ENCODE results near the gene XPO4.
"Not testable (repeated sequence)": the region's sequence is repeated elsewhere in the genome, so short reads cannot be mapped to it uniquely, and the experiment has no call there.

Gene XPO4

DNA sequence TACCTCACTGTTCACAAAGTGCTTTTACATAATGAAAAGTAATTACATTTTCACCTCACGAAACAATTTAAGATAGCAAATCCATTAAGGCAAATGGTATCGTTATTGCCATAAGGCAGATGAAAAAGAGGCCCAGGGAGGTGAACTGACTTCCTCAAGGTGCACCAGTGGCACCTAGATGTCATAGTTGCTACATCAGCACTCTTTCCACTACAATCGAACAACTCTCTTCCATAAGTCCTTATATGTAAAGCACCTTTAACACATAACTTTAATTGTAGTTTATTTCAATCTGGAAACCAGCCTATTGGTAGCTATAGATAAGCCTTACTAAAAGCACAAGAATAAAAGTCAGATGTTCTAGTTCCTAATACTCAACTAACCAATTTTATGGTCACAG is 35.1 kb downstream of the XPO4 start:
- peaks cover 20% of the 10 kb centered on the region; the same call in 1 of the 2 replicates for H4K20me1 ChIP-seq (ENCODE audit: low read depth, low read length)

DNA sequence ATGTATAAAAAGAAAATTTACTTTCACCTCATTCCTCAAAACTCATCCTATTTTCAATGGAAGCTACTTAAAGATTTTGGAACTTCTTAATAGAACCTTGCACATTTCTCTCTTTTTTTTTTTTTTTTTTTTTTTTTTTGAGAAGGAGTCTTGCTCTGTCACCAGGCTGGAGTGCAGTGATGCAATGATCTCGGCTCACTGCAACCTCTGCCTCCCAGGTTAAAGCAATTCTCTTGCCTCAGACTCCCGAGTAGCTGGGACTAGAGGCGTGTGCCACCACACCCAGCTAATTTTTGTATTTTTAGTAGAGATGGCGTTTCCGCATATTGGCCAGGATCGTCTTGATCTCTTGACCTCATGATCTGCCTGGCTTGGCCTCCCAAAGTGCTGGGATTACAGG is 40.9 kb downstream of the XPO4 start:
- H3K27me3 ChIP-seq (ENCODE audit: low read length); H2AFZ ChIP-seq (ENCODE audit: low read depth, low read length, severe bottlenecking); H3F3A ChIP-seq (ENCODE audit: insufficient read depth); H3K4me3 ChIP-seq (ENCODE audit: insufficient read depth, low read length, poor library complexity, severe bottlenecking); H3K27ac ChIP-seq (ENCODE audit: low read depth, low read length); H3K4me2 ChIP-seq (ENCODE audit: low read depth, low read length, poor library complexity, severe bottlenecking); H3K9me3 ChIP-seq (ENCODE audit: insufficient read depth, low read length); H3K9me2 ChIP-seq (replicated peaks; ENCODE audit: insufficient read depth, low read length); H4K20me1 ChIP-seq (ENCODE audit: low read depth, low read length); H3K9ac ChIP-seq (ENCODE audit: low read length): not testable (repeated sequence)
- H3K36me3 ChIP-seq (ENCODE audit: low read length): peaks cover 14% of the 10 kb centered on the region; the same call in 1 of the 2 replicates
- H3K79me2 ChIP-seq (ENCODE audit: insufficient read depth, low read length): peaks cover 33% of the 10 kb centered on the region

More for the DNA sequence above, 35.1 kb downstream of the XPO4 start:
- Histone ChIP-seq H3K79me2 (ENCODE audit: insufficient read depth, low read length) (peaks cover 85% of the 10 kb centered on the region), H3K27ac (ENCODE audit: low read depth, low read length) (no peak overlapping the region), H3K9ac (ENCODE audit: low read length) (no peak overlapping the region), H3K27me3 (ENCODE audit: low read length) (no peaks in the 10 kb centered on the region), H3K9me2 (replicated peaks; ENCODE audit: insufficient read depth, low read length) (no peaks in the 10 kb centered on the region), H3K9me3 (ENCODE audit: insufficient read depth, low read length) (no peaks in the 10 kb centered on the region), H3K4me2 (ENCODE audit: low read depth, low read length, poor library complexity, severe bottlenecking) (no peak overlapping the region), H3K36me3 (ENCODE audit: low read length) (peaks cover 10% of the 10 kb centered on the region; the same call in 1 of the 2 replicates), H2AFZ (ENCODE audit: low read depth, low read length, severe bottlenecking) (no peak overlapping the region), H3K4me3 (ENCODE audit: insufficient read depth, low read length, poor library complexity, severe bottlenecking) (no peak overlapping the region), H3F3A (ENCODE audit: insufficient read depth) (peaks cover 3% of the 10 kb centered on the region; the same call in 1 of the 2 replicates)
- TF ChIP-seq, protein P1, sequence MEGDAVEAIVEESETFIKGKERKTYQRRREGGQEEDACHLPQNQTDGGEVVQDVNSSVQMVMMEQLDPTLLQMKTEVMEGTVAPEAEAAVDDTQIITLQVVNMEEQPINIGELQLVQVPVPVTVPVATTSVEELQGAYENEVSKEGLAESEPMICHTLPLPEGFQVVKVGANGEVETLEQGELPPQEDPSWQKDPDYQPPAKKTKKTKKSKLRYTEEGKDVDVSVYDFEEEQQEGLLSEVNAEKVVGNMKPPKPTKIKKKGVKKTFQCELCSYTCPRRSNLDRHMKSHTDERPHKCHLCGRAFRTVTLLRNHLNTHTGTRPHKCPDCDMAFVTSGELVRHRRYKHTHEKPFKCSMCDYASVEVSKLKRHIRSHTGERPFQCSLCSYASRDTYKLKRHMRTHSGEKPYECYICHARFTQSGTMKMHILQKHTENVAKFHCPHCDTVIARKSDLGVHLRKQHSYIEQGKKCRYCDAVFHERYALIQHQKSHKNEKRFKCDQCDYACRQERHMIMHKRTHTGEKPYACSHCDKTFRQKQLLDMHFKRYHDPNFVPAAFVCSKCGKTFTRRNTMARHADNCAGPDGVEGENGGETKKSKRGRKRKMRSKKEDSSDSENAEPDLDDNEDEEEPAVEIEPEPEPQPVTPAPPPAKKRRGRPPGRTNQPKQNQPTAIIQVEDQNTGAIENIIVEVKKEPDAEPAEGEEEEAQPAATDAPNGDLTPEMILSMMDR (IDR thresholded peaks at IDR 0.05; ENCODE audit: insufficient read depth, low read length, poor library complexity, severe bottlenecking): no peak
- no peak for TF ChIP-seq EZH2phosphoT487 (conservative IDR thresholded peaks at IDR 0.05; ENCODE audit: low read length)

DNA sequence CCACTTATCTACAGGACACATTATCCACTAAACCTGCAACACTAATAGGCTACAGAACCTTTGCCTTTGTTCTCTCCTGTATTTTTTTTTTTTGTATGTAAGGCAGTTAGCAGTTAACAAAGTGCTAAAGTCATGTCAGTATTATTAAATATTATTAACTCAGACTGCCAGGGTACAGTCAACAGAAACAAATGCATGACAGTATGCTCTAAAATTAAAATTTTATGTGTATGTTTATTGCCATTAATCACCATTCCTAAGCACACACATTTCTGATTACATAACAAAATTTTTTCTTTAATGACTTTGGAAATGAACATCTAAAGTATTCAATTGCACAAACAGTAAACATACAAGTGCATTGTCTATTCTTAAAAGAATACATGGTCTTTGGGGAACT is 41.7 kb downstream of the XPO4 start:
- Histone ChIP-seq H2AFZ (ENCODE audit: low read depth, low read length, severe bottlenecking) (no peak overlapping the region), H3K27me3 (ENCODE audit: low read length) (no peaks in the 10 kb centered on the region), H3K9me2 (replicated peaks; ENCODE audit: insufficient read depth, low read length) (no peaks in the 10 kb centered on the region), H3K27ac (ENCODE audit: low read depth, low read length) (no peak overlapping the region), H4K20me1 (ENCODE audit: low read depth, low read length) (peaks cover 8% of the 10 kb centered on the region; the same call in 1 of the 2 replicates), H3K4me3 (ENCODE audit: insufficient read depth, low read length, poor library complexity, severe bottlenecking) (no peak overlapping the region), H3F3A (ENCODE audit: insufficient read depth) (peaks cover 5% of the 10 kb centered on the region; the same call in 1 of the 2 replicates), H3K9me3 (ENCODE audit: insufficient read depth, low read length) (no peaks in the 10 kb centered on the region), H3K79me2 (ENCODE audit: insufficient read depth, low read length) (peaks cover 27% of the 10 kb centered on the region), H3K9ac (ENCODE audit: low read length) (no peak overlapping the region), H3K36me3 (ENCODE audit: low read length) (peaks cover 14% of the 10 kb centered on the region; the same call in 1 of the 2 replicates), H3K4me2 (ENCODE audit: low read depth, low read length, poor library complexity, severe bottlenecking) (no peak overlapping the region)
- TF ChIP-seq, protein P1 (IDR thresholded peaks at IDR 0.05; ENCODE audit: insufficient read depth, low read length, poor library complexity, severe bottlenecking): no peak
- no peak for TF ChIP-seq EZH2phosphoT487 (conservative IDR thresholded peaks at IDR 0.05; ENCODE audit: low read length)

DNA sequence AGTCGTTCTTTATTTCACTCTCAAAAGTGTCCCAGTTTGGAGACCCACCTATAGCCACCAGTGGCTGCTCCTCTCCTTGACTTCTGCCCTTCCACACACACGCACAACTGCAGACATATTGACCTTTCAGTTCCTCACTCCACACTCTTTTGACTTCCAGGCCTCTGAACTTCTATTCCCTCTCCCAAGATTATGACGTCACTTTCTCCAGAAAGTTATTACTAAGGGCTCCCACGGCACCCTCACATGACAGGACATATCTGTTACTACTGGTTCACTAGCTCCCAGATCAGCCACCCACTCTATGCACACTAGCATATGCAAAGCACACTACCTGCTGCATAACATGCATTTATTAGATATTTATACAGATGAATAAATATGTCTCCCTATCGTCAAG is 45.9 kb downstream of the XPO4 start:
- Histone ChIP-seq H3K9me3 (ENCODE audit: insufficient read depth, low read length) (no peaks in the 10 kb centered on the region), H2AFZ (ENCODE audit: low read depth, low read length, severe bottlenecking) (no peak overlapping the region), H4K20me1 (ENCODE audit: low read depth, low read length) (no peaks in the 10 kb centered on the region), H3K27ac (ENCODE audit: low read depth, low read length) (no peak overlapping the region), H3F3A (ENCODE audit: insufficient read depth) (no peaks in the 10 kb centered on the region), H3K4me2 (ENCODE audit: low read depth, low read length, poor library complexity, severe bottlenecking) (no peak overlapping the region), H3K36me3 (ENCODE audit: low read length) (peaks cover 6% of the 10 kb centered on the region; the same call in 1 of the 2 replicates), H3K27me3 (ENCODE audit: low read length) (no peaks in the 10 kb centered on the region), H3K79me2 (ENCODE audit: insufficient read depth, low read length) (peaks cover 11% of the 10 kb centered on the region; the same call in 1 of the 2 replicates), H3K9ac (ENCODE audit: low read length) (no peak overlapping the region), H3K9me2 (replicated peaks; ENCODE audit: insufficient read depth, low read length) (no peaks in the 10 kb centered on the region), H3K4me3 (ENCODE audit: insufficient read depth, low read length, poor library complexity, severe bottlenecking) (no peak overlapping the region)
- TF ChIP-seq, protein P1 (IDR thresholded peaks at IDR 0.05; ENCODE audit: insufficient read depth, low read length, poor library complexity, severe bottlenecking): no peak
- no peak for TF ChIP-seq EZH2phosphoT487 (conservative IDR thresholded peaks at IDR 0.05; ENCODE audit: low read length)

Measured in SU-DHL-6 (cell line).